Mesothelial cell of epicardium (in vitro differentiated cells): ENCODE results near the gene VEGFA. TPM values are rescaled to one million over a fixed set of nuclear protein-coding genes. Genes with fewer than 3 reads are reported as not detected.

Source experiments
- DNase-seq, 2 experiments: peaks; one replicate each; pipeline ENCODE4 v3.0.0; 2021; ENCODE audit warnings: low spot score in 2 of 2; ENCODE audit not compliant: unreplicated experiment in 2 of 2
- H3K27ac Mint-ChIP-seq: 2 replicates; pipeline ENCODE4 v1.8.0; 2021; ENCODE audit warnings: mixed read lengths
- H3K27me3 Mint-ChIP-seq: 2 replicates; pipeline ENCODE4 v1.8.0; 2021; ENCODE audit warnings: low read depth, mixed read lengths
- H3K36me3 Mint-ChIP-seq: 2 replicates; pipeline ENCODE4 v1.8.0; 2021; ENCODE audit warnings: mixed read lengths
- H3K4me1 Mint-ChIP-seq: 2 replicates; pipeline ENCODE4 v1.8.0; 2021; ENCODE audit warnings: mixed read lengths
- H3K4me3 Mint-ChIP-seq: 2 replicates; pipeline ENCODE4 v1.8.0; 2021; ENCODE audit warnings: mild to moderate bottlenecking, moderate library complexity, mixed read lengths
- H3K9me3 Mint-ChIP-seq: 2 replicates; pipeline ENCODE4 v1.8.0; 2021; ENCODE audit warnings: mixed read lengths
- total RNA-seq: library from RNA; stranded (reverse); gene quantifications from 3 replicates; pipeline ENCODE4 v1.2.1, GENCODE V29; 2021
- TF ChIP-seq, protein P1 (sequence below): fragments of 200-600 bp; sonication (generic); IDR thresholded peaks from one replicate; pipeline ENCODE4 v1.5.0; 2021; ENCODE audit warnings: antibody characterized with exemption; ENCODE audit not compliant: unreplicated experiment

VEGFA gene
- total RNA-seq, 1 donor from 2014 or later, result 185 TPM

DNA sequence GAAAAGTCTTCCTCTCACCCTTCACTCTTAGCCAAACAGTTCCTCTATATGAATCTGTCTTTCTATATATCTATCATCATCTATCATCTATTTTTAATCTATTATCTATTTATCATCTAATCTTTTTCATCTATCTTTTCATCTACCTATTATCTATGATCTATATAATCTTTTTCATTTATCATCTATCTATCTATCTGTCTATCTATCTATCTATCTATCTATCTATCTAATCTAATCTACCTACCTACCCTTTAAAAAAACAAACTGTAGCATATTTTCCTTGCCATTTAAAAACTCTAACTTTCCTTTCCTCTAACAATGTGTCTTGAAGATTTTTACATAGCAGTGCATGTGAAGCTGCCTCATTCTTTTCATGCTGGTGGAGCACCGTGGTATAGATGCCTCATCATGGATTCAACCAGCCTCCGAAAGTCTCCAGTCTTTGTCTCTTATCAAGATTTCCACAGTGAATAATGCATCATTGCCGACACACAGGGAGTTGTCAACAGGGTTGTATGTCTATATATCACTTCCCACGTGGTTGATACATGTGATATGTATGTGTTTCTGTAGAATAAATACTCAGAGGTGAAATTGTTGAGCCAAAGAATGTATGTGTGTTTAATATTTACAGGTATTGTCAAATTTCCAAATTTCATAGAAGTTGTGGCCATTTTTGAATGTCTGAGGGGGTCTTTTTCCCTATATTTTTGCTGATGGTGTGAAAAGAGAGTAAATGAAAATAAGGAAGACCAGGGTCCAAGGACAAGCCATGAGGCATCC lies 51.3 kb downstream of the VEGFA start:
- Mint-ChIP-seq H3K4me1 (peaks cover 4% of the 10 kb centered on the region), H3K9me3 (no peaks in the 10 kb centered on the region), H3K27me3 (peaks cover 6% of the 10 kb centered on the region), H3K27ac (no peak overlapping the region), H3K4me3 (no peak overlapping the region), H3K36me3 (no peaks in the 10 kb centered on the region)
- TF ChIP-seq, protein P1, sequence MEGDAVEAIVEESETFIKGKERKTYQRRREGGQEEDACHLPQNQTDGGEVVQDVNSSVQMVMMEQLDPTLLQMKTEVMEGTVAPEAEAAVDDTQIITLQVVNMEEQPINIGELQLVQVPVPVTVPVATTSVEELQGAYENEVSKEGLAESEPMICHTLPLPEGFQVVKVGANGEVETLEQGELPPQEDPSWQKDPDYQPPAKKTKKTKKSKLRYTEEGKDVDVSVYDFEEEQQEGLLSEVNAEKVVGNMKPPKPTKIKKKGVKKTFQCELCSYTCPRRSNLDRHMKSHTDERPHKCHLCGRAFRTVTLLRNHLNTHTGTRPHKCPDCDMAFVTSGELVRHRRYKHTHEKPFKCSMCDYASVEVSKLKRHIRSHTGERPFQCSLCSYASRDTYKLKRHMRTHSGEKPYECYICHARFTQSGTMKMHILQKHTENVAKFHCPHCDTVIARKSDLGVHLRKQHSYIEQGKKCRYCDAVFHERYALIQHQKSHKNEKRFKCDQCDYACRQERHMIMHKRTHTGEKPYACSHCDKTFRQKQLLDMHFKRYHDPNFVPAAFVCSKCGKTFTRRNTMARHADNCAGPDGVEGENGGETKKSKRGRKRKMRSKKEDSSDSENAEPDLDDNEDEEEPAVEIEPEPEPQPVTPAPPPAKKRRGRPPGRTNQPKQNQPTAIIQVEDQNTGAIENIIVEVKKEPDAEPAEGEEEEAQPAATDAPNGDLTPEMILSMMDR, result no peak
- DNase-seq, result no peak

DNA sequence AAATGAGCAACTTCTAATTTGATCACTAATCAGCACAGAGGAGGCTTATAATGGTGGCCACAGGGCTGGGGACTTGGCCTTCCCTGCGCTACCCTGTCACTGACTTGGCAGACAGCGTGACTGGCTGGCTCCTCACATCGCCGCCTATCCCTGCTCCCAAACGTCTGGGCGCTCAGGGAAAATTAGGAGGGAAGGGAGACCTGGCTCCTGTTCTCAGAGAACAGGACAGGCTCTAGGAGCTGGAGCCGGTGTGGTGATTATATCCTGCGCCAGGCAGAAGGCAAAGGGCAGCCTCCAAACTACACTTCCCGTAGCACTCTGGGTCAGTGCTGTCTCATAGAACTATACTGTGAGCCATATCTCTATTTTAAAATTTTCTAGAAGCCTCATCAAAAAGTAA lies 53.4 kb downstream of the VEGFA start:
- Mint-ChIP-seq H3K27me3 (peaks cover 6% of the 10 kb centered on the region), H3K27ac (no peak overlapping the region), H3K36me3 (no peaks in the 10 kb centered on the region), H3K4me1 (peaks cover 4% of the 10 kb centered on the region), H3K9me3 (no peaks in the 10 kb centered on the region), H3K4me3 (no peak overlapping the region)
- no peak for DNase-seq
- TF ChIP-seq, protein P1, result no peak

DNA sequence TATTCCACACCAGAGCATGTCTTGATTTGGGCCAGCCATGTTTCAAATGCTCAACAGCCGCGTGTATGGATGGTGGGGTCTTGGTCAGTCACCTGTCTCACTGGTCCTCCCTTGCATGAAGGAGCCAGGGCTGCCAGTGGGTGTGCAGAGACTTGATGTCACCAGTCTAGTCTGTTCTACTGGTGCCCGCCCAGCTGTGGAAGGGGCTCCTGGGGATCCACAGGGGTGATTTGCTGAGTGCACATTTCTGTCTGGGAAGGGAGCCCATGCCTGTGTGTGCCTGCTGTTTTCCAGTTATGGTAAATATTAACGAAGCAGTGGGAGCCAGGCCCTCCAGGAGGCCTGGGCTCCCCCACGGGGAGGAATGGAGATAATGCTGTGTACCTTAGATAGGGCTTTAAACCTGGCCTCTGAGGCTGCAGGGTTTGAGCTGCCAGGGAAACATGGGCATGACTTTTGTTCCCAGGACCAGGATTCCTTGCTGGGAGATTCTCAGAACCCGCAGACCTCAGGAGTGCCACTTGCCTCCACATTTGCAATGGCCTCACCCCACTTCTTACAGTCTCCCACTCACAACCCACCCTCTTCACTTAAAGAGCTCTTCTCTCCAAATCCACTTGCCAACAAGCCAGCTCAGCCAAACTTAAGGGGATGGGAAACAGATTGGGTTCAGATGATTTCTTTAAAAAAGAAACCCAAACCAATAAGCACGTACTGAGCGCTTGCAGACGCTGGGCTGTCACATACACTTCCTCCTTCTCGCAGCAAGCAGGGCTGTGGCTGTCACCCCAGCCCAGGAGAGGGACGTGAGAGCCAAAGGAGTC lies 54.1 kb downstream of the VEGFA start:
- H3K9me3 Mint-ChIP-seq, result no peaks in the 10 kb centered on the region
- TF ChIP-seq, protein P1, result no peak
- DNase-seq, result no peak
- H3K36me3 Mint-ChIP-seq, result no peaks in the 10 kb centered on the region
- peaks cover 6% of the 10 kb centered on the region for H3K27me3 Mint-ChIP-seq
- no peak overlapping the region for H3K4me3 Mint-ChIP-seq
- H3K4me1 Mint-ChIP-seq, result peaks cover 4% of the 10 kb centered on the region
- no peak overlapping the region for H3K27ac Mint-ChIP-seq

DNA sequence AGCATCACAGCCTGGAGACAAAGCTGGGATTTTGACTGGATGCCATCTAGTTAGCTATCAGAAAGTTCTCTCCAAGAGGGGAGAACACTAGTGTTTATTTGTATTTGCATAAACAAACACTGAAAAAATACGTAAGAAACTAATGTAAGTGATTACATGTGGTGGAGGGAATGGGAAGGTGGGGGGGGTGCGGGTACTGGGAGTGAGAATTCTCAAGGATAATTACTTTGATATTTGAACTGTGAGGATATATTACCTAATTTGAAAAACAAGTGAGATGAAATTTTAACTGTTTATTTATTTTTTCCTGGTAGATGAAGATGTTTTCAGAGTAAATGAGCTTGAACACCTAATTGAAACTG lies 54.7 kb downstream of the VEGFA start:
- no peaks in the 10 kb centered on the region for H3K36me3 Mint-ChIP-seq
- no peaks in the 10 kb centered on the region for H3K9me3 Mint-ChIP-seq
- H3K27ac Mint-ChIP-seq, result no peak overlapping the region
- no peak overlapping the region for H3K4me3 Mint-ChIP-seq
- peaks cover 6% of the 10 kb centered on the region for H3K27me3 Mint-ChIP-seq
- H3K4me1 Mint-ChIP-seq, result peaks cover 3% of the 10 kb centered on the region
- no peak for DNase-seq
- TF ChIP-seq, protein P1, result no peak

DNA sequence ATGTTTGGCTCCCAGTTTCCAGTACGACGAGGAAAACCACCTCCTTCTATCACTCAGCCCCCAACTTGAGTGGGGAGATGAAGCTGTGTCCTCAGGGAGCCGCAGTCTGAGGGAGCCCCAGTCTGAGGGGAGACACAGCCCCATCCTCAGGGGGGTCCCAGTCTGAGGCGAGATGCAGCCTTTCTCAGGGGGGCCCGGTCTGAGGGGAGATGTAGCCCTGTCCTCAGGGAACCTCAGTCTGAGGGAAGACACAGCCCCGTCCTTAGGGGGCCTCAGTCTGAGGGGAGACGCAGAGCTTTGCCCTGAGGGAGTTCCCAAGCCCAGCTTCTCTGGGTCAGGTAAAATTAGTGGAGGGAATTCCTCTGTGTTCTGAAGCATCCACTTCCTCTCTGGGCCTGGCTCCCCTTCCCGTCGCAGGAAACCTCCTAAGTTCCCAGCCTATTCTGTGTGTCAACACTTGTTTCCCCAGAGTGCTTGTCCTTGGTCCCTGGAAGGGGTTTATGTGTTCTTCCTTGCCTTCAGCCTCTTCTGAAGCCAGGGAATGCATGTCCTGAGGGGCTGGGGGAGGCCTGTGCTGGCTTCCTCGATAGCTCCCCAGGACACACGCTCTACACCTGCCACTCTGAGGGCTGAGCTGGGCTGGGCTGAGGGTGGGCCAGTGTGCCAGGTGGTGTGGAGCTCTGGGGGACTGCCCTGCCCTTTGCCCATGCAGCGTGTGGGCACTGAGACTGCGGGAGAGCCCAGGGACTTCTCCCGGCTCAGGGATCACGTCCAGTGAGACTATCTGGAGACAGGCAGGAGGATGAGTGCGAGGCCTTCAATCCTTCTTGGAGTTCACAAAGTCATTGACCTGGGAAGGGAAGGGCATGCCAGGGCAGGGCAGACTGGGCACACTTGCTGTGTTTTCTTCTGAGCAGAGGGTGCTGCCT lies 55.4 kb downstream of the VEGFA start:
- Mint-ChIP-seq H3K9me3 (no peaks in the 10 kb centered on the region), H3K36me3 (no peaks in the 10 kb centered on the region), H3K4me3 (no peak overlapping the region), H3K4me1 (peaks cover 2% of the 10 kb centered on the region), H3K27ac (no peak overlapping the region), H3K27me3 (peaks cover 10% of the 10 kb centered on the region)
- TF ChIP-seq, protein P1, result no peak
- no peak for DNase-seq
